Testis (tissue), 3 donors: ENCODE results near the gene FAM241B. TPM values are rescaled to one million over a fixed set of nuclear protein-coding genes. Genes with fewer than 3 reads are reported as not detected.
A peak's percentile ranks its signal among the peaks of the same experiment; 100 is the strongest.

Source experiments
- DNase-seq: peaks from one replicate; pipeline ENCODE4 v3.0.0-alpha.2; 2019
- H3K27ac ChIP-seq, 2 donors: fragments of 200-600 bp; sonication (generic); one replicate each; pipeline ENCODE4 v1.5.1; 2019
- H3K27me3 ChIP-seq: fragments of 200-600 bp; sonication (generic); one replicate; pipeline ENCODE4 v1.5.1; 2019
- H3K36me3 ChIP-seq: fragments of 200-600 bp; sonication (generic); one replicate; pipeline ENCODE4 v1.5.1; 2017; ENCODE audit warnings: low read depth; ENCODE audit errors: missing control alignments
- H3K4me1 ChIP-seq: fragments of 200-600 bp; sonication (generic); one replicate; pipeline ENCODE4 v1.5.1; 2019
- H3K4me3 ChIP-seq, 2 donors: fragments of 200-600 bp; sonication (generic); one replicate each; pipeline ENCODE4 v1.5.1; 2017 to 2019
- H3K9me3 ChIP-seq: fragments of 200-600 bp; sonication (generic); one replicate; pipeline ENCODE4 v1.5.1; 2017
- CTCF ChIP-seq, 3 experiments: fragments of 450-650 bp in 2 of 3; fragments of 200-600 bp in 1 of 3; sonication (generic) in 1 of 3; IDR thresholded peaks; one replicate each; pipeline ENCODE4 v1.5.1; 2016 to 2019; ENCODE audit warnings: antibody characterized with exemption in 3 of 3, mild to moderate bottlenecking in 2 of 3, moderate library complexity in 1 of 3
- POLR2A ChIP-seq: fragments of 450-650 bp; IDR thresholded peaks from one replicate; pipeline ENCODE4 v1.6.1; 2017; ENCODE audit warnings: antibody characterized with exemption, mild to moderate bottlenecking, moderate library complexity
- WGBS, 2 donors: methylation state at CpG; one replicate each; pipeline ENCODE4 v1.1.5; 2018; 5-methylcytosine and 5-hydroxymethylcytosine counted together
- intact Hi-C: fragments of 100-400 bp; cut with DNase I; formaldehyde crosslinking; loops from one replicate; pipeline ENCODE4 v1.15.1; 2023; ENCODE audit warnings: low total_unique reads
- polyA plus RNA-seq: library from polyadenylated mRNA; stranded (reverse); fragments of 350-450 nt; fragmentation: Illumina TruSeq; extraction: RNeasy Lipid Tissue Mini Kit (QIAGEN cat#74804); gene quantifications from one replicate; pipeline ENCODE4 v1.2.3, GENCODE V29; 2014; ENCODE audit warnings: low read depth, low replicate concordance; ENCODE audit not compliant: insufficient read depth
- total RNA-seq, 2 donors: library from RNA; depleted of rRNA; stranded (reverse); fragments of >200 nt; gene quantifications; one replicate each; pipeline ENCODE4 v1.2.3, GENCODE V29; 2016

Gene FAM241B
- total and polyA plus RNA-seq, 3 donors from 2014 or later = 11.6 to 22.8 (median 17.6) TPM

GRCh38 chr10:69626826-69627225 is 3.2 kb upstream of the FAM241B start:
- Histone ChIP-seq H3K27me3 (no peaks in the 10 kb centered on the region), H3K9me3 (no peaks in the 10 kb centered on the region), H3K36me3 (no peaks in the 10 kb centered on the region), H3K4me1 (peaks cover 7% of the 10 kb centered on the region), H3K4me3 (no peak overlapping the region), H3K27ac (no peak overlapping the region)
- no peak for DNase-seq
- intact Hi-C loops = no loop called here
- no peak for TF ChIP-seq POLR2A
- TF ChIP-seq CTCF (IDR thresholded peaks at IDR 0.05) = no peak

- intact Hi-C loops = no loop called here
- no peak for DNase-seq
- peaks cover 7% of the 10 kb centered on the region for H3K4me1 ChIP-seq
- H3K27me3 ChIP-seq = no peaks in the 10 kb centered on the region
- no peaks in the 10 kb centered on the region for H3K9me3 ChIP-seq
- H3K4me3 ChIP-seq = no peak overlapping the region
- H3K36me3 ChIP-seq = no peaks in the 10 kb centered on the region
- H3K27ac ChIP-seq = no peak overlapping the region
- WGBS, 2 donors = 62 to 63% methylated on average over 6 of the region's 6 CpGs
- no peak for TF ChIP-seq POLR2A
- no peak for TF ChIP-seq CTCF (IDR thresholded peaks at IDR 0.05)
Observed at GRCh38 chr10:69628891-69629290, 1.2 kb upstream of the FAM241B start.

- TF ChIP-seq POLR2A = no peak
- no peak for TF ChIP-seq CTCF (IDR thresholded peaks at IDR 0.05)
- no peak overlapping the region for H3K27ac ChIP-seq
- no peak for DNase-seq
- H3K9me3 ChIP-seq = no peaks in the 10 kb centered on the region
- H3K4me3 ChIP-seq = peak overlapping the region; percentile 65 to 66
- no peaks in the 10 kb centered on the region for H3K36me3 ChIP-seq
- 50 to 58% methylated on average over 2 of the region's 2 CpGs for WGBS, 2 donors
- intact Hi-C loops = no loop called here
- no peaks in the 10 kb centered on the region for H3K27me3 ChIP-seq
- peaks cover 7% of the 10 kb centered on the region for H3K4me1 ChIP-seq
Observed at GRCh38 chr10:69629519-69629896, 539 bp upstream of the FAM241B start.

GRCh38 chr10:69630651-69631400 is 779 bp downstream of the FAM241B start:
- TF ChIP-seq CTCF (IDR thresholded peaks at IDR 0.05) (no peak), POLR2A (no peak)
- Histone ChIP-seq H3K27me3 (no peaks in the 10 kb centered on the region), H3K9me3 (no peaks in the 10 kb centered on the region), H3K36me3 (no peaks in the 10 kb centered on the region), H3K4me3 (peak overlapping the region; percentile 65 to 66), H3K4me1 (peaks cover 7% of the 10 kb centered on the region), H3K27ac (no peak overlapping the region)
- intact Hi-C loops = no loop called here
- no peak for DNase-seq
- WGBS, 2 donors = 49 to 55% methylated on average over 10 to 24 of the region's 24 CpGs

- Histone ChIP-seq H3K4me3 (no peak overlapping the region), H3K27ac (no peak overlapping the region), H3K27me3 (no peaks in the 10 kb centered on the region), H3K36me3 (no peaks in the 10 kb centered on the region), H3K9me3 (no peaks in the 10 kb centered on the region), H3K4me1 (peaks cover 7% of the 10 kb centered on the region)
- TF ChIP-seq CTCF (IDR thresholded peaks at IDR 0.05) = no peak
- no peak for TF ChIP-seq POLR2A
- WGBS, 2 donors = 65 to 91% methylated on average over 2 to 7 of the region's 7 CpGs
- DNase-seq = no peak
- intact Hi-C loops = no loop called here
Observed at GRCh38 chr10:69631566-69631965, 1.5 kb downstream of the FAM241B start.
